NCI-H460 (cell line): ENCODE results near the gene IRF6. TPM values are rescaled to one million over a fixed set of nuclear protein-coding genes. Genes with fewer than 3 reads are reported as not detected.
"Not testable (repeated sequence)": the region's sequence is repeated elsewhere in the genome, so short reads cannot be mapped to it uniquely, and the experiment has no call there.

Source experiments
- DNase-seq: peaks from one replicate; pipeline ENCODE4 v3.0.0-alpha.2; 2016; ENCODE audit warnings: low read depth; ENCODE audit errors: extremely low read depth
- total RNA-seq: library from RNA; depleted of rRNA; stranded (reverse); fragments of >200 nt; shearing (Covaris generic); gene quantifications from 2 replicates; pipeline ENCODE4 v1.2.3, GENCODE V29; 2014

IRF6 gene
- total RNA-seq, 1 experiment from 2014 or later: 0.10 TPM

DNA sequence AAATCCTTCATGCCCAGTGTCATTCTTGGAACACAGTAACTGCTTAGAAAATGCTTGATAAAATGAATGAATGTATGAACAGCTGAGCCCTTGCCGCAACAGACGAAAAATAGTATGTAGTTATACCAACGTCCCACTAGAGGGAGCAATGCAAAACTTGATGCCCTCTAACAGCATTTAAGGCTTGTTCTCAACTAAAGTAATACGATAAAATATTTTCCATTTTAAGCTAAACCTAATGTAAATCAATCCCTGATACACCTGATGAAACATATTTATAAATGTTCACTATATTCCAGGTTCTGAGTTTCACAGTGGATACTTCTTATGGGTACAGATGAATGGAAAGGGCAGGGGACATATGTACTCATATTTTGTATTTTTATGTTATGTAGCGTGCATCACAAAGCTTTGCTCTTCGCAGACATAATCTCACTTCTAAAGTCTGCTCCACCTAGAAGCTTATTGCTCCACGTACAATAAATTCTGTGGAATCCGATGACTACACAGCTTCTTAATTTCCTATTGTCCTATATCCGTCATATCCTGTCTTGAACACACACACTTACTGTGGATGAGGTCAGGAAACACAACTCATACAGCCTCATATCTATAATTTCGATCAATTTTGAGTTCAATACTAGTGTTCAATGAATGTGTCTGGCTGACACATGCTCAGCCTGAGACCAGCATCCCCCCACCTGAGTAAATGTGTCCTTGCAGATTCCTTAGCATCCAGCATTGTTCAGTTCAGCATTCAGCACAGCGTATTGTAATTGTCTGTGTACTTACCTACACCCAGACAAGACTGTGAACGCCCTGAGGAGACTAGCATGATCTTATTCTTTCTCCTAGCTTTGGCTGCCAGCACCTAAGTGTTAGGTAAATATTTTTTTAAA, 17.4 kb upstream of the IRF6 start:
- DNase-seq: peak; percentile 67

- DNase-seq: no peak
These were observed 16.8 kb upstream of the IRF6 start for GRCh38 chr1:209822706-209823105.

DNA sequence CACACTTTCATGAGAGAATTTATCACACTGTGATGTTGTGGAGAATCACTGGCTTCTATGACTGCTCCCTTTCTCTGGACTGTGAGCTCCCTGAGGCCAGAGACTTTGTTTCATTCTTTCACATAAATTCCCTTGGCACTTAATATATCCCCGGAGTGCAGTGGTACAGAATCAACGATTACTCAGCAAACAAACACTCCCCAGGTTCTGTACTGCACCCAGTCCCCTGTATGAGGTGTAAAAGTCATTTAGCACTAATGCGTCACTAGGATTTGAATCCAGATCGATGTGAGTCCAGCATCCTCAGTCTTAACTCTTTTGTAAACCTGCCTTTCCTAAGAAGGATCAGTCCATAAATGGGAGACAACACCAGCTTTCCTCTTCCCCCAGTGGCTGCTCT, 15.0 kb upstream of the IRF6 start:
- DNase-seq: no peak

- DNase-seq: no peak
These were observed 13.1 kb upstream of the IRF6 start for GRCh38 chr1:209819058-209819457.

DNA sequence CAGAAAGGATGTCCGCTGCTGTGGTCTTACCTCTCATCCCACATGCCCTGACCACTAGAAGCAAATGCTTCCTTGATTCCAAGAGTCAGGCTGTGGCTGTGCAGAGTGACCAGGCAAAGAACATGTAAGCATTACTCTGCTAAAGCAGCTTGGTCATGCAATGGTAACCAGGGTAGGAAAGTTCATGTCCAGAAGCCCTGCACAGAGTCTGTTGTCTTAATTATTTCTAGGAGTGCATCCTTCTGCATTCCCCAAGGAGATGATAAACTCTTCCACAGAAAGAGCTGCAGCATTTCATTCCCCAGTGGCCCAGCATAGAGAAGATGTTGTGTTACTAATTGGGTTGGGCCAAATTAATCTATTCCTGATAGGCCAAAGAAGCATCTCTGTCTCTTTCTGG, 11.7 kb upstream of the IRF6 start:
- no peak for DNase-seq

DNA sequence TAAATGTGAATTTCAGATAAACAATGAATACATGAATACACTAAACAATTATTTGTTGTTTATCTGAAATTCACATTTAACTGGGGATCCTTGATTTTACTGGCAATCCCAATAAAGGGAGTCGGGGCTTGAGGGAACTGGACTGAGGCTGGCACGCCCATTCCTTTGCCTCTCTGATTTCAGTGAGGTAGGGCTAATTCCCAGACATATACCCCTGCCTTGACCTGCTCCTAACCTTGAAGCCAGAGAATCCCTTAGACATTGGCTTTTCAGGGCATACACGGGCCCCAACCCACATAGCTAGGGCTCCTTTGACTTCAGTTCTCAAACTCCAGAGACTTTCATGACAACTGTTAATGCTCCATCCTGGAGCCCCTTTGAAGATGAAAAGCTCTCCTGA, 11.0 kb upstream of the IRF6 start:
- no peak for DNase-seq

DNA sequence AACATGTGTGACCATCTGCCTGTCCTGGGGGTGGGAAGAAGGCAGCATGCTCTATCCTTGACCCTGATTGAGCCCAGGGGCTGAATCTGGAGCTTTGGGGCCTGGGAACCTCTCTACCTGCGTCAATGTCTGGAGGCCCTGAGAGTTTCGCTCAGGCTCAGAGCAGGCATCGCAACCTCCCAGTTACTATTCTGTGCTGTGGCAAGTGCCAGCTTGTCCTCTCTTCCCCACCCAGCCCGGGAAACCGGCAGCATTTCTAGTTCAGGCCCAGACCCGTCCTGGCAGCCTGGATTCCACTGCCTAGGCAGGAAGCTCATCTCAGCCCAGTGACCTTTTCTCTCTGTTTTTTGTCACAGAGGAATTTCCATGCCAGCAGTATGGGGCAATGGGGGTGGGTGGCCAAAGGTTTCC, 10.0 kb upstream of the IRF6 start:
- no peak for DNase-seq

GRCh38 chr1:209815490-209815889, 9.5 kb upstream of the IRF6 start:
- DNase-seq: no peak

DNA sequence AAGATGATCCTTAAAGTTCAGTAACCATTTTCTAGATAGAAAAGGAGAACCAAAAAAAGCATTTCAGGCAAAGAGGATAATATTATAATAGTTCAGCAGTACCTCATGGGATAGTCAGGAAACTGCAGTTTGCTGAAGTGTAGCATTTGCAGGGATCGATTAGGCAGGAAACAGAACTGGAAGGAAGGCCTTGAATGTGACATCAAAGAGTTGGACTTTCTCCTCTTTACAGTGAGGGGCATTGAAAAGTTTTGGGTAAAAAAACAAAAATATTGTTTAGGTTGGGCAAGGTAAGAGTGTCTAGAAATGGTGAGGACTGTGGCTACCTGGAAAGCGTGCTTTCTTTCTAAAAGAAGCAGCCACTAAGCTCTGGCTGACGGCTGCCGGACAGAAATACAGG, 8.0 kb upstream of the IRF6 start:
- DNase-seq: no peak

DNA sequence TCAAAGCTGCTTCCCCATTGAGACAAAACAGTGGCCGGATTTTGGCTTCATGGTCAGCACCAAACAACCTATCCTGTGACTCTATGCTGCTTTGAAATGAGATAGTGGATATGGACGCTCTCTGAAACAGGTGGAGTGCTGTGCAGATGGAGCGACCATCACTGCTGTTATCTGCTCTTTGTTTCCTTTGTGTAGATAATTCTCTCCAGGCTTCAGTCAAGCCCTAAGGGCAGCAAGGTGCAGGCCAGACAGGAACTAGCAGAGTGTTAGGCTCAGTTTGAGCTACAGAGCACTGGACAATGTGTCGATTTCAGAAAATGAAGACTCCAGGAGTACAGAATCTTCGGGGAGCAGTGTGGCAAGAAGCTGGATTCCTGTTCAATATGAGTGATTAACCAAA, 4.8 kb upstream of the IRF6 start:
- no peak for DNase-seq

- DNase-seq: no peak
These were observed 3.7 kb upstream of the IRF6 start for GRCh38 chr1:209809611-209810010.

GRCh38 chr1:209808059-209808581, 2.2 kb upstream of the IRF6 start:
- peak; percentile 24 for DNase-seq

- no peak for DNase-seq
These were observed 1.6 kb upstream of the IRF6 start for GRCh38 chr1:209807509-209807908.

DNA sequence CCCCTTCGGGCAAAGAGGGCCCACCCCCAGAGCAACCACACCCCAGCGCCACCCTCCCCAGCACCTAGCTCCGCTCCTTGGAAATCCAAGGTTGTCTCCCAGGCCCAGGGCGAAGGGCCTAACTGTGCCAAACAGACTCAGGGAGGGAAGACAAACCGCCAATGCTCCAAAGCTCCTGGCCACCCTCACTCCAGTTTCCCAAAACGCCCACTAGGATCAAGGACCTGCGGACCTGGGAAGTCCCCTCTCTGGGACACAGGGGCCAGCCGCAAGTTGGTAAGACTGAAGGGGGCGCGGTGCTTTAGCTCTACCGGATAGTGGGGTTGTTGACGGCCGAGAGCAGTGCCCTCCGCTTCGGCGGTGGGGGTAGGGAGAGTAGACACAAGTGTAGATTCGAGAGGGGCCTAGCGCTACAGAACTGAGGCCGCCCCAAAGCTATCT, 581 bp downstream of the IRF6 start:
- no peak for DNase-seq

DNA sequence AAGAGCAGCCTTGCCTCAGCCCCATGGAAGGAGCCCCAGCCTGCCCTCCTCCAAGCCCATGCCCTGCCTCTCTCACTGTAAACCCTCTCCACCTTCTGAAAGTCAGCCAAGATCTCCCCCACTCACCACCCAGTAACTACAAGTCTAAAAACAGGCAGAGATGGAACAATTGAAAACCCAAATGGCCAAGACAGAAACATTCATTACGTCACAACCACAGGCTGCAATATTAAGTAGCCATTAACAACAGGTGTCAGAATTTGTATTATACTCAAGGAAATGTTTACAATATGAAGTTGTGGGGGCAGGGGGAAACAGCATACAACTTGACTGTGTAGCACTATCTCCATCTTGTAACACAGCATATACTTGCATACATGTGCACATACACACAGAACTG, 2.4 kb downstream of the IRF6 start:
- no peak for DNase-seq

- DNase-seq: no peak
These were observed 3.2 kb downstream of the IRF6 start for GRCh38 chr1:209802780-209803152.

DNA sequence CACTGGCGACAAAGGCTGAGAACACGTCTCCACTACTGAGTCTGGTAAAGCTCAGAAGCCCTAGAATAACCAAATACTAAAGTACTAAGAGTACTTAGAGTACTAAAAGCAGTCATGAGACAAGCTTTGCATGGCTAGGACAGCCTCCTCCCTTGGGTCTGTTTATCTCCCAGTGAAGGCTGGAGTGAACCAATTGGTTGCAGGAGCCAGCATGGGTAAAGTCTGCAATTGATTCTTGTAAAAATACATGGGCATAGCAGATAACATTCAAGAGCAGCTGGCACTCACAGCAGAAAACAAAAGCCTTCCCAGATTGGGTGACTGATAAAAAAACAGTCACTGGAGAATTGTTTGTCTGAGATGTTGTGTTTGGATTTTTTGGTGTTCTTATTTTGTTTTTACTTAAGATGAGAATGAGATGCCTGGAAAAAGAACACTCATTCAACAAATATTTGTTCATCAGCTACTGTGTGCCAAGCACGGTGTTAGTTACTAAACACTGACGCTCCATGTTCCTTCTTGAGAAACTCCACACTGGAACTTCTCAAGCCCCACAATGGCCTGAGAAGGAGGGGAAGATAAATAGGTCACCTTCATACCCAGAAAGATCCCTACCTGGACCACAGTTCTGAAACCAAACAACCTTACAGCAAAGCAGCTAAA, 3.7 kb downstream of the IRF6 start:
- DNase-seq: no peak

DNA sequence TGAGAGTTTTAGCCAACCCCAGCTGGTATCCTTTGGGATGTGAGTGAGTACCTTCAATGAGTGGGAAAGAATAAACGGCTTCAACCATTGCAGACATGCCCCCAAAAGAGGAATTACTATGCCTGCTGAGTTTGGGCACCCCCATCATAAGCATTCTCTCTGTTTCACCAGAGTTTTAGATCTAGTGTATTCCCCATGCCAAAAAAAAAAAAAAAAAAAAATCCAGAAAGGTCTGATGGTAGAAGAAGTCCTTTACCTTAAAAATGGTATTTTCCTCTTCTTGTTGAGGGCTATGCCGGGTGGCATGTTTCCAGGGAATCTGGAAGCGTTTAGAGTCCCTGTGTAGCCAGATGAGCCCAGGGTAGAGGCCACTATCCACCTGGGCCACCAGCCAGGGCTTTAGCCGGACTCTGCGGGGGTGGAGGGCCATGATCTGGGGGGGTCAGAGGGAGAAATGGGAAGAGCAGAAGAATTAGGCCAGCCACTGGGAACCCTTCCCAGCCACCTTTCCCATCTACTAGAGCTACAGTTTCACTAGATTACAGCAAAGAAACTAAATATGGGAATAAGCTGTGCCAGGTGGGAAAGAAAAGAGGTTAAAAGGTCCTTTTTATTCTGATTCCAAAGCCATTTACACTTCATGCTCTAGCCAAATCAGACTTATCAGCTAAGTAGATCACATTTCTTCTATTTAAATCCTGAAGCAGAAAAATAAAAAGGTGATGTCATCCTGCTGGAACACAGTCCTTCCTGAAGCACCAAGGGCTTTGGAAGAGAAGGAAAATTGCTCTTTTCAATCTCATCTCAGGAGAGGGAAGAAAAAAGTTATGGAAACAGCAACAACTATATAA, 4.7 kb downstream of the IRF6 start:
- DNase-seq: no peak

DNA sequence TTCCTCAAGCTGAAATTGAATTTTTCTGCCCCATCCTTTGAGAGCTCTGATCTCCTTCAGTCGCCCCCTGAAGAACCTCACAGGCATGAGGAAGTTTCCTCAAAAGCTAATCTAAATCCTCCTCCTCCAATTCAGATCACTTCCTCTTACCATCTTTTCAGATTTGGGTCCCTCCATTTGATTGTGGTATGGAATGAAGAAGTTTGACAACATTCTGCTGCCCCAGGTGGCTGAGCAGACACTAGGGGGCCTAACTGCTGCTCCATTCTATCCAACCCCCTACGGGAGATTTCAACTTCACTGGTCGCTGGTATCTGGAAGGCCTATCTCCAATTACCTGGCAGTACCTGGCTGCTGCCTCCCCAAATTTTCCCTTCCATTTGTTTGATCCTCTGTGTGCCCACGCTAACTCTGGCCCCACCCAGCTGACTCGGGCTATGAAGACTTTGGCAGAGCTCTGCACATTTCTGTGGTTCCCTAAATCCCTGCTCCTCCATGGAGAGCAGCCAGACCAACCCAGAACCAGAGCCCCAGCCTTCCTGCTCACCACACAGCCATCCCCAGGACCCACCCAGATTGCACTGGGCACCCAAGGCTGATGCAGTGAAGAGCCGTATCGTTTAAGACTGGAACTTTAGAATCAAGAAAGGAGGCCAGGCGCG, 7.8 kb downstream of the IRF6 start:
- no peak for DNase-seq

DNA sequence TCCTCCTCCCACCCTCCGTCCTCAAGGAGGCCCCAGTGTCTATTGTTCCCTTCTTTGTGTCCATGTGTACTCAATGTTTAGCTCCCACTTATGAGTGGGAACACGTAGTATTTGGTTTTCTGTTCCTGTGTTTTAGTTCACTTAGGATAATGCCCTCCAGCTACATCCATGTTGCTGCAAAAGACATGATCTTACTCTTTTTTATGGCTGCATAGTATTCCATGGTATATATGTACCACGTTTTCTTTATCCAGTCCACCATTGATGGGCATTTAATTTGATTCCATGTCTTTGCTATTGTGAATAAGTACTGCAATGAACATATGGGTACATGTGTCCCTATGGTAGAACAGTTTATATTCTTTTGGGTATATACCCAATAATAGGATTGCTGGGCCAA, 12.2 kb downstream of the IRF6 start:
- not testable (repeated sequence) for DNase-seq
